Measurements from ENCODE around the gene ELAVL4. TPM values are rescaled to one million over a fixed set of nuclear protein-coding genes. Genes with fewer than 3 reads are reported as not detected.

The ELAVL4 gene
- total and polyA plus RNA-seq, 4 donors, result 0.02 to 0.51 TPM; not detected in 2

- Histone ChIP-seq H3K36me3 (ENCODE audit: control insufficient read depth in 4 of 4, insufficient read depth in 3 of 4, low read depth in 1 of 4, low read length in 3 of 4) (no peaks in the 10 kb centered on the region), H3K27ac (ENCODE audit: low read depth in 1 of 2, low read length in 2 of 2) (no peak overlapping the region), H3K27me3 (ENCODE audit: control insufficient read depth in 4 of 4, insufficient read depth in 4 of 4, low read length in 3 of 4) (no peaks in the 10 kb centered on the region), H3K9me3 (ENCODE audit: control insufficient read depth in 4 of 4, low read length in 3 of 4) (no peaks in the 10 kb centered on the region), H3K9ac (ENCODE audit: low read depth in 1 of 2, low read length in 2 of 2) (no peak overlapping the region), H3K4me3 (ENCODE audit: low read depth in 1 of 3, low read length in 3 of 3) (no peak overlapping the region), H3K4me1 (ENCODE audit: control insufficient read depth in 4 of 4, insufficient read depth in 4 of 4, low read length in 3 of 4) (no peaks in the 10 kb centered on the region)
- no peak for DNase-seq (ENCODE audit: low spot score)
- no peak for TF ChIP-seq NR2F2 (IDR thresholded peaks at IDR 0.05)
- no peak for TF ChIP-seq MAX (IDR thresholded peaks at IDR 0.05)
- TF ChIP-seq ZBTB33 (IDR thresholded peaks at IDR 0.05), result no peak
- no peak for TF ChIP-seq JUND (IDR thresholded peaks at IDR 0.05)
- TF ChIP-seq TAF1 (conservative IDR thresholded peaks at IDR 0.05), result no peak
- TF ChIP-seq EGR1 (IDR thresholded peaks at IDR 0.05; ENCODE audit: low read depth in 2 of 2), result no peak
- TF ChIP-seq SP1 (IDR thresholded peaks at IDR 0.05), result no peak
- TF ChIP-seq REST (IDR thresholded peaks at IDR 0.05), result no peak
- TF ChIP-seq CTCF (IDR thresholded peaks at IDR 0.05; ENCODE audit: low read depth, low read length, missing input control), result no peak
- TF ChIP-seq ATF3 (IDR thresholded peaks at IDR 0.05), result no peak
- TF ChIP-seq RXRA (IDR thresholded peaks at IDR 0.05), result no peak
- TF ChIP-seq HNF4G (IDR thresholded peaks at IDR 0.05), result no peak
- TF ChIP-seq FOXA1 (IDR thresholded peaks at IDR 0.05), result no peak
- TF ChIP-seq YY1 (IDR thresholded peaks at IDR 0.05), result no peak
- no peak for TF ChIP-seq GABPA (IDR thresholded peaks at IDR 0.05 in 1 of 2, conservative IDR thresholded peaks at IDR 0.05 in 1 of 2)
- no peak for TF ChIP-seq RAD21 (IDR thresholded peaks at IDR 0.05)
- 91% methylated on average over 3 of the region's 3 CpGs for WGBS
These were observed 48.7 kb downstream of the ELAVL4 start for GRCh38 chr1:50157306-50157941.
